Measurements from ENCODE around the gene ATP5F1A. TPM values are rescaled to one million over a fixed set of nuclear protein-coding genes. Genes with fewer than 3 reads are reported as not detected.

The ATP5F1A gene
- total RNA-seq, 2 experiments from 2014 or later, result 218 to 284 TPM

GRCh38 chr18:46040747-46041104, 57.4 kb downstream of the ATP5F1A start:
- H3K9me3 ChIP-seq (ENCODE audit: low read length), result no peaks in the 10 kb centered on the region
- no peaks in the 10 kb centered on the region for H3K9me2 ChIP-seq (ENCODE audit: insufficient read depth, low read length)
- H4K20me1 ChIP-seq (ENCODE audit: insufficient read depth, low read length), result no peaks in the 10 kb centered on the region
- H3K4me3 ChIP-seq (ENCODE audit: low read depth, low read length, poor library complexity, severe bottlenecking), result no peak overlapping the region
- intact Hi-C loops (cut with micrococcal nuclease; ENCODE audit: unreplicated experiment), result no loop called here
- no peak overlapping the region for H3K27ac ChIP-seq (ENCODE audit: low read depth, low read length, poor library complexity, severe bottlenecking)
- no peaks in the 10 kb centered on the region for H3K79me2 ChIP-seq (ENCODE audit: insufficient read depth, low read depth, low read length)
- H3K4me1 ChIP-seq (ENCODE audit: insufficient read depth, low read length, poor library complexity, severe bottlenecking), result no peaks in the 10 kb centered on the region
- no peak overlapping the region for H3K4me2 ChIP-seq (ENCODE audit: low read length)
- ChIA-PET POLR2A (no interaction called here), CTCF (ENCODE audit: unreplicated experiment) (interaction anchor here (0.6 kb wide), 1 partner anchor 1141 kb away, joined by 4 read pairs; no protein-coding TSS in a partner anchor)
- BruUV-seq (replicated peaks), result no TSS peak
- TF ChIP-seq EZH2phosphoT487 (IDR thresholded peaks at IDR 0.05; ENCODE audit: borderline replicate concordance, low read depth, low read length) (no peak), CTCF (conservative IDR thresholded peaks at IDR 0.05; ENCODE audit: low read length) (no peak)
- H3K36me3 ChIP-seq (ENCODE audit: insufficient read depth, low read length), result no peaks in the 10 kb centered on the region
- no peak for DNase-seq (ENCODE audit: low spot score)
- no peak overlapping the region for H2AFZ ChIP-seq (ENCODE audit: low read length)

- H3K9me2 ChIP-seq (ENCODE audit: insufficient read depth, low read length), result no peaks in the 10 kb centered on the region
- ChIA-PET POLR2A (interaction anchor here (0.7 kb wide), 1 partner anchor 1071 kb away, joined by 6 read pairs; no protein-coding TSS in a partner anchor), CTCF (ENCODE audit: unreplicated experiment) (no interaction called here)
- no peak overlapping the region for H3K4me2 ChIP-seq (ENCODE audit: low read length)
- no peaks in the 10 kb centered on the region for H3K79me2 ChIP-seq (ENCODE audit: insufficient read depth, low read depth, low read length)
- H4K20me1 ChIP-seq (ENCODE audit: insufficient read depth, low read length), result no peaks in the 10 kb centered on the region
- H3K36me3 ChIP-seq (ENCODE audit: insufficient read depth, low read length), result no peaks in the 10 kb centered on the region
- TF ChIP-seq EZH2phosphoT487 (IDR thresholded peaks at IDR 0.05; ENCODE audit: borderline replicate concordance, low read depth, low read length), result no peak
- TF ChIP-seq CTCF (conservative IDR thresholded peaks at IDR 0.05; ENCODE audit: low read length), result no peak
- no peak for DNase-seq (ENCODE audit: low spot score)
- H3K4me3 ChIP-seq (ENCODE audit: low read depth, low read length, poor library complexity, severe bottlenecking), result no peak overlapping the region
- H3K9me3 ChIP-seq (ENCODE audit: low read length), result no peaks in the 10 kb centered on the region
- no peaks in the 10 kb centered on the region for H3K4me1 ChIP-seq (ENCODE audit: insufficient read depth, low read length, poor library complexity, severe bottlenecking)
- BruUV-seq (replicated peaks), result no TSS peak
- intact Hi-C loops (cut with micrococcal nuclease; ENCODE audit: unreplicated experiment), result no loop called here
- H3K27ac ChIP-seq (ENCODE audit: low read depth, low read length, poor library complexity, severe bottlenecking), result no peak overlapping the region
- H2AFZ ChIP-seq (ENCODE audit: low read length), result no peak overlapping the region
These were observed 57.9 kb downstream of the ATP5F1A start for GRCh38 chr18:46040033-46040746.

- no peaks in the 10 kb centered on the region for H3K4me1 ChIP-seq (ENCODE audit: insufficient read depth, low read length, poor library complexity, severe bottlenecking)
- ChIA-PET CTCF (ENCODE audit: unreplicated experiment) (no interaction called here), POLR2A (no interaction called here)
- no peak overlapping the region for H3K27ac ChIP-seq (ENCODE audit: low read depth, low read length, poor library complexity, severe bottlenecking)
- H2AFZ ChIP-seq (ENCODE audit: low read length), result no peak overlapping the region
- no peak for TF ChIP-seq CTCF (conservative IDR thresholded peaks at IDR 0.05; ENCODE audit: low read length)
- no peak for TF ChIP-seq EZH2phosphoT487 (IDR thresholded peaks at IDR 0.05; ENCODE audit: borderline replicate concordance, low read depth, low read length)
- H3K9me3 ChIP-seq (ENCODE audit: low read length), result no peaks in the 10 kb centered on the region
- BruUV-seq (replicated peaks), result no TSS peak
- no peaks in the 10 kb centered on the region for H3K36me3 ChIP-seq (ENCODE audit: insufficient read depth, low read length)
- intact Hi-C loops (cut with micrococcal nuclease; ENCODE audit: unreplicated experiment), result no loop called here
- no peak overlapping the region for H3K4me2 ChIP-seq (ENCODE audit: low read length)
- no peak overlapping the region for H3K4me3 ChIP-seq (ENCODE audit: low read depth, low read length, poor library complexity, severe bottlenecking)
- no peaks in the 10 kb centered on the region for H3K9me2 ChIP-seq (ENCODE audit: insufficient read depth, low read length)
- H4K20me1 ChIP-seq (ENCODE audit: insufficient read depth, low read length), result no peaks in the 10 kb centered on the region
- no peaks in the 10 kb centered on the region for H3K79me2 ChIP-seq (ENCODE audit: insufficient read depth, low read depth, low read length)
- DNase-seq (ENCODE audit: low spot score), result no peak
These were observed 60.4 kb downstream of the ATP5F1A start for GRCh38 chr18:46037512-46038305.

Measured in OCI-LY7 (cell line).